ENCODE data around the gene ZP4.
A peak's percentile ranks its signal among the peaks of the same experiment; 100 is the strongest.

ZP4 gene

GRCh38 chr1:237875291-237875690 lies 15.4 kb downstream of the ZP4 start:
- H3K4me3 ChIP-seq (ENCODE audit: low read length): no peak overlapping the region
- no peaks in the 10 kb centered on the region for H3K79me2 ChIP-seq (ENCODE audit: low read length)
- H2AFZ ChIP-seq (ENCODE audit: low read length): no peak overlapping the region
- H3K27ac ChIP-seq (ENCODE audit: low read length): no peak overlapping the region
- H3K9ac ChIP-seq (ENCODE audit: low read length): no peak overlapping the region
- H3K4me1 ChIP-seq (ENCODE audit: low read length): no peaks in the 10 kb centered on the region
- H3K36me3 ChIP-seq (replicated peaks; ENCODE audit: insufficient read depth, low read length): no peaks in the 10 kb centered on the region
- H3K4me2 ChIP-seq (ENCODE audit: low read depth, low read length): no peak overlapping the region
- no peak for DNase-seq
- no peaks in the 10 kb centered on the region for H4K20me1 ChIP-seq (ENCODE audit: insufficient read depth, low read length)
- TF ChIP-seq EZH2 (optimal IDR thresholded peaks at IDR 0.05; ENCODE audit: low read depth, low read length) (no peak), CTCF (IDR thresholded peaks at IDR 0.05; ENCODE audit: low read length) (no peak), EZH2phosphoT487 (IDR thresholded peaks at IDR 0.05; ENCODE audit: low read length) (no peak)
- H3K9me2 ChIP-seq (replicated peaks; ENCODE audit: insufficient read depth, low read length): no peaks in the 10 kb centered on the region
- H3K27me3 ChIP-seq (replicated peaks; ENCODE audit: insufficient read depth, low read length): no peaks in the 10 kb centered on the region
- H3K9me3 ChIP-seq (replicated peaks; ENCODE audit: insufficient read depth, low read length): no peaks in the 10 kb centered on the region
- no peaks in the 10 kb centered on the region for H3F3A ChIP-seq (ENCODE audit: insufficient read depth, low read length)

DNA sequence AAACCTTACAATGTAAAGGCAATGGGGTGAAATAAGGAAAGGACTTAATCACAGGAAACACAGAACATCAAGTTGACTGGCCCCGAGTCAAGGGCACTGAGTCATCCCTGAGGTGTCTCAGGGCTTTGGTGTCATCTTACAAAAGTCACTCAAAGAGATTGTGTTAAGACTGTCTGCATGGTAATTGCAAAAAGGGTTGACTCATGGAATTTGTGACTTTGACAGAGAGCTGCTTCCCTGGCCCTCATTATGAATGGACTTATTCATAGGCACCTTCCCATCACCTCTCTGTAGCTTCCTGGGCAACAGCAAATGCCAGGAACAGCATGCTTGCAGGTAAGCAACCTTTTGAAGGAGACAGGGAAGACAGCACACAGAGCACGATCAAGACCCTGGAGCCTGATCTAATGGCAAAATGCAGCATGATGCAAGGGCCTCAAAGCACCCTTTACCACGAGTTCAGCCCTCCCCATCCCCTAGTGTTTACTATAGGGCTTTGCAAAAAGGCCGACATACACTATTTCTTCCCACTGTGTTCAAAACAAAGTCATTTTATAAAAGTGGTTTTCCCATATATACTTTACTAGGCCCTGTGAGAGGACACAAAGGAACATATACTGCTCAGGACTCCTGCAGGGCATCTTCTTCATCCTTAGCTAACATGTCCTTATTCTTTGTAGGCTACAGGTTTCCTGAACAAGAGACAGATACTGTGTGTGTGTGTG lies 17.1 kb downstream of the ZP4 start:
- Histone ChIP-seq H3K27me3 (replicated peaks; ENCODE audit: insufficient read depth, low read length) (no peaks in the 10 kb centered on the region), H3K4me3 (ENCODE audit: low read length) (no peak overlapping the region), H3K4me2 (ENCODE audit: low read depth, low read length) (no peak overlapping the region), H3K9me3 (replicated peaks; ENCODE audit: insufficient read depth, low read length) (no peaks in the 10 kb centered on the region), H4K20me1 (ENCODE audit: insufficient read depth, low read length) (no peaks in the 10 kb centered on the region), H2AFZ (ENCODE audit: low read length) (no peak overlapping the region), H3K9ac (ENCODE audit: low read length) (no peak overlapping the region), H3K9me2 (replicated peaks; ENCODE audit: insufficient read depth, low read length) (no peaks in the 10 kb centered on the region), H3K4me1 (ENCODE audit: low read length) (no peaks in the 10 kb centered on the region), H3K27ac (ENCODE audit: low read length) (no peak overlapping the region), H3K36me3 (replicated peaks; ENCODE audit: insufficient read depth, low read length) (no peaks in the 10 kb centered on the region), H3F3A (ENCODE audit: insufficient read depth, low read length) (no peaks in the 10 kb centered on the region), H3K79me2 (ENCODE audit: low read length) (no peaks in the 10 kb centered on the region)
- no peak for TF ChIP-seq CTCF (IDR thresholded peaks at IDR 0.05; ENCODE audit: low read length)
- DNase-seq: no peak

DNA sequence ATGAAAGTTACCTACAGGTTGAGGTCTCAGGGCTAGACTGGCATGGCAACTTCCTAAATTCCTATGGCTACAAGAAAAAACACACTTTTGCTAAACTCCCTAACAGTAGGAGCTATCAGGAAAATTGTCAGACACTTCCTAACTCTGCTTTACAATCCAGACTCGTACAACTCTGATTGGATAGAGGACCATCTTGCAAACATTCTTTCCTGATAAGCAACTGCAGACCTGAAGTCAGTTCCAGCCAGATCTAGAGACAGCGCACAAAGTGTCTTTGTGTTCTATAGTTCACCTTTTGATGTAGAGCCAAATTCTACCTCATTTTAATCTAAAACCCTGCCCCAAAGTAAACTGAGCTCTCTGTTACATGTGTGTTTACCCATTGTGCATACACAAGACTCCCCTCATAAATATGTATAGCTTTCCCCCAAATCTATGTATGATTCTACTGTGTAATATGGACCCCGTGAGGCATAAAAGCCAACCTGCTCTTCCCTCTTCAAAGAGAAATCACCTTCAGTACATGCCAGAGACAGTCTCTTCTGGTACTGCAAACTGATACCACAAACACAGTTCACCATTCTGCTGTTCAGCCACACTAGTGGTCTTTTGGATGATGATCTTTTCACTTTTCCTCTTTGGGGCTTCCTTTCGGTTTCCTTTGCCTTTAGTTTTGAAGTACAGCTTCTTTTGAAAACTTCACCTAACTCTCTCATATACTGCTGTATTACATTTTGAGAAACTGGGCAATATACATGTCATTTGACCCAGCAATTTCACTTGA lies 21.7 kb downstream of the ZP4 start:
- H3K4me3 ChIP-seq (ENCODE audit: low read length): no peak overlapping the region
- no peaks in the 10 kb centered on the region for H3K36me3 ChIP-seq (replicated peaks; ENCODE audit: insufficient read depth, low read length)
- no peaks in the 10 kb centered on the region for H3K9me2 ChIP-seq (replicated peaks; ENCODE audit: insufficient read depth, low read length)
- peak; percentile 51 for DNase-seq
- H3K4me2 ChIP-seq (ENCODE audit: low read depth, low read length): no peak overlapping the region
- no peak overlapping the region for H3K9ac ChIP-seq (ENCODE audit: low read length)
- no peaks in the 10 kb centered on the region for H3F3A ChIP-seq (ENCODE audit: insufficient read depth, low read length)
- H3K4me1 ChIP-seq (ENCODE audit: low read length): no peaks in the 10 kb centered on the region
- no peak overlapping the region for H3K27ac ChIP-seq (ENCODE audit: low read length)
- no peak overlapping the region for H2AFZ ChIP-seq (ENCODE audit: low read length)
- no peaks in the 10 kb centered on the region for H3K9me3 ChIP-seq (replicated peaks; ENCODE audit: insufficient read depth, low read length)
- no peaks in the 10 kb centered on the region for H4K20me1 ChIP-seq (ENCODE audit: insufficient read depth, low read length)
- H3K79me2 ChIP-seq (ENCODE audit: low read length): no peaks in the 10 kb centered on the region
- H3K27me3 ChIP-seq (replicated peaks; ENCODE audit: insufficient read depth, low read length): no peaks in the 10 kb centered on the region
- TF ChIP-seq EZH2 (optimal IDR thresholded peaks at IDR 0.05; ENCODE audit: low read depth, low read length) (no peak), CTCF (IDR thresholded peaks at IDR 0.05; ENCODE audit: low read length) (no peak), EZH2phosphoT487 (IDR thresholded peaks at IDR 0.05; ENCODE audit: low read length) (no peak)

All from MM.1S (cell line).